GM12801 (cell line): Measurements from ENCODE around the gene CDH24.

Source experiments
- CTCF ChIP-seq: IDR thresholded peaks from one replicate; pipeline ENCODE4 v1.5.1; 2011; ENCODE audit warnings: control low read depth; ENCODE audit not compliant: insufficient read length; ENCODE audit errors: extremely low read depth

CDH24 gene

GRCh38 chr14:23035303-23036144 is 21.8 kb downstream of the CDH24 start:
- no peak for TF ChIP-seq CTCF

- no peak for TF ChIP-seq CTCF
These were observed 22.6 kb downstream of the CDH24 start, which contains the start of gene PSMB5 for GRCh38 chr14:23034498-23035302. Gene PSMB5 (minus strand): TSS chr14:23034900. CDS start chr14:23034881, 19 bp downstream.

GRCh38 chr14:23033801-23034497 is 23.4 kb downstream of the CDH24 start:
- no peak for TF ChIP-seq CTCF

- TF ChIP-seq CTCF, result no peak
These were observed 24.0 kb downstream of the CDH24 start for GRCh38 chr14:23033251-23033727.

GRCh38 chr14:23030936-23031335 is 26.4 kb downstream of the CDH24 start:
- TF ChIP-seq CTCF, result no peak

- TF ChIP-seq CTCF, result no peak
These were observed 28.5 kb downstream of the CDH24 start for GRCh38 chr14:23028799-23029198.
